ENCODE data around the gene EPB41L2.

The EPB41L2 gene

DNA sequence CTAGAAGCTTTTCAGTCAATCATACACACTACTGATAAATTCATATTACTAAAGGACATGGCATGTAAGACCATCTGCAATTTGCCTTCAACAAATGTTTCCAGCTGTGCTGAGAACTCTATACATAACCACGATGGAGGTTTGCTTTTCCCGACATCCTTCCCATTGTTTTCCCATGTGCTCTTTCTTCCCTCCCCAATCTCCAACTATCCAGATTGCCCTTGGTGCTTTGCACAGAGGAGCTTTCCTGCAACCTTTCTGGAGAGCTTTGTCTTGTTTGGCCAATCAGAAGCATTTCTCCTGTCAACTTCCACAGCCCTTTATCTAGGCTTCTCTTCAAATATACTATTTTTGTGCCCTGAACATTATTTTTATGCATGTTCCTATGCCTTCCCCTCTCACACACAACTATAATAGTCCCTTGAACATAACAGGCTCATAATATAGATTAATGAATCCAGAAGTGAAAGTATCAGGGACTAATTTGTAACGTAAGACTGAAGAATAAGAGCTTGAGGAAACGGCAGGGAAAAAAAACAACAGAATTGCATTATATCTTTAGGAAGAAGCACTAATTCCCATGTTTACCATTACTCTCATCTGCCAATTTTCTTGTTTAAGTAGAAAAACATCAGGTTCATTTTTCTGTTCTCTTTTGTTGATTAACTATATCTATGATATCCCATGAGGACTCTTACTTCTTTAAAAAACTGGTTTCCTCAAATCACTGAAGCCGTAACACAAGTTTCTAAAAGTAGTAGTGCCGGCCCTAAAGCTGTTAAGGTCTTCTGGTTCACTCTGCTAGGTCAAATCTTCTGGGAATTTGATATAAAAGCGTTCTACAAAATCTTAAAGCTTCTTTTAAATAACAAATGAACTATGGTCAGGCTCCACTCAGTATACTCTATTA, 215.8 kb downstream of the EPB41L2 start:
- H3K4me3 ChIP-seq (ENCODE audit: low read length) = no peak overlapping the region
- no peak for TF ChIP-seq CTCF (IDR thresholded peaks at IDR 0.05; ENCODE audit: insufficient read depth, low read depth, low read length, missing control alignments)
- no peak for DNase-seq (ENCODE audit: low read depth)

GRCh38 chr6:130846501-130846900, 216.5 kb downstream of the EPB41L2 start:
- TF ChIP-seq CTCF (IDR thresholded peaks at IDR 0.05; ENCODE audit: insufficient read depth, low read depth, low read length, missing control alignments) = no peak
- DNase-seq (ENCODE audit: low read depth) = no peak
- no peak overlapping the region for H3K4me3 ChIP-seq (ENCODE audit: low read length)

GRCh38 chr6:130843575-130844320, 219.3 kb downstream of the EPB41L2 start:
- peak; percentile 51 for TF ChIP-seq CTCF (IDR thresholded peaks at IDR 0.05; ENCODE audit: insufficient read depth, low read depth, low read length, missing control alignments)
- H3K4me3 ChIP-seq (ENCODE audit: low read length) = no peak overlapping the region
- DNase-seq (ENCODE audit: low read depth) = peak; percentile 43

GRCh38 chr6:130841128-130841728, 221.8 kb downstream of the EPB41L2 start:
- H3K4me3 ChIP-seq (ENCODE audit: low read length) = no peak overlapping the region
- DNase-seq (ENCODE audit: low read depth) = no peak
- no peak for TF ChIP-seq CTCF (IDR thresholded peaks at IDR 0.05; ENCODE audit: insufficient read depth, low read depth, low read length, missing control alignments)

DNA sequence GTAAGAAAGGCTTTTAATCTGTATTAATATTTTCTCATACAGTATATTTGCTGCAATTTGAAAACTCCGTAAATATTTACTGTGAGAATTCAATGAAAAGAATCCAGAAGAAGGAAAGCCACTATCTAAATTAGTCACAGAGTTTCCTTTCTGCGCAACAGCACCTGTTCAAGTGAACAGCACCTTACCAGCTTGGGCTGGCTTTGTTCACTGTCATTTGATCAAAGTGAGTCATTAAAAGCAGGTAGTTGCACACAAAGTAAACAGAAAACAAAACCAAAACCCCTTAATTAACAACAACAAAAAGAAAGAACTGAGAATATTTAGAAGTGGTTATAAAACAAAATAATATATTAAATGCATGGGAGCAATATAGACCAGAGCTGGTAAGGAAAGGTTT, 223.0 kb downstream of the EPB41L2 start:
- no peak overlapping the region for H3K4me3 ChIP-seq (ENCODE audit: low read length)
- peak; percentile 35 for DNase-seq (ENCODE audit: low read depth)
- no peak for TF ChIP-seq CTCF (IDR thresholded peaks at IDR 0.05; ENCODE audit: insufficient read depth, low read depth, low read length, missing control alignments)

- DNase-seq (ENCODE audit: low read depth) = no peak
- TF ChIP-seq CTCF (IDR thresholded peaks at IDR 0.05; ENCODE audit: insufficient read depth, low read depth, low read length, missing control alignments) = no peak
- no peak overlapping the region for H3K4me3 ChIP-seq (ENCODE audit: low read length)
These were observed 223.7 kb downstream of the EPB41L2 start for GRCh38 chr6:130839379-130839778.

Data from epithelial cell of esophagus (primary cell).